Endothelial cell of umbilical vein (primary cell): Measurements from ENCODE around the gene RPL10L. TPM values are rescaled to one million over a fixed set of nuclear protein-coding genes. Genes with fewer than 3 reads are reported as not detected.

ENCODE experiments used
- BruUV-seq: library from RNA; stranded (reverse); fragments of 400-500 nt; replicated peaks from 2 replicates; lab custom pipeline; 2021; lab: Mats Ljungman, UMichigan
- CTCF ChIA-PET: fragments of 300-600, 350-600 bp; sonication (Branson Sonifier 250); formaldehyde crosslinking; loops from one replicate; lab custom pipeline; 2021; ENCODE audit warnings: antibody characterized with exemption, inconsistent platforms; lab: Charles Lee
- POLR2A ChIA-PET: fragments of 300-600, 350-600 bp; sonication (Branson Sonifier 250); formaldehyde crosslinking; loops from one replicate; lab custom pipeline; 2021; ENCODE audit warnings: antibody characterized with exemption, inconsistent platforms; lab: Charles Lee
- DNase-seq: peaks from one replicate; pipeline ENCODE4 v3.0.0-alpha.2; 2011; ENCODE audit warnings: low read depth, low spot score
- FAIRE-seq: peaks from 2 replicates; lab custom pipeline; 2011; peaks lifted over from hg19 to GRCh38; lab: Jason Lieb, UNC
- H2AFZ ChIP-seq: 2 replicates; pipeline ENCODE4 v1.6.0; 2012; ENCODE audit warnings: low read depth, low read length, control low read depth, inconsistent platforms
- H3K27ac ChIP-seq: 2 replicates; pipeline ENCODE4 v1.5.1; 2011; ENCODE audit warnings: low read depth, mild to moderate bottlenecking, control low read depth, low read length, moderate library complexity; ENCODE audit not compliant: insufficient read depth
- H3K27me3 ChIP-seq, 2 experiments: 2 replicates each; pipeline versions ENCODE4 v1.6.0 to v1.6.1; 2011; ENCODE audit warnings: low read length in 2 of 2, mixed read lengths in 1 of 2; ENCODE audit not compliant: control insufficient read depth in 2 of 2, insufficient read depth in 2 of 2
- H3K36me3 ChIP-seq, 2 experiments: 2 replicates in 1 of 2; 3 replicates in 1 of 2; pipeline ENCODE4 v1.5.1; 2011; ENCODE audit warnings: low read length in 2 of 2, mild to moderate bottlenecking in 1 of 2, moderate library complexity in 1 of 2; ENCODE audit not compliant: control insufficient read depth in 2 of 2, insufficient read depth in 2 of 2; ENCODE audit errors: extremely low read depth in 1 of 2
- H3K4me1 ChIP-seq: 3 replicates; pipeline ENCODE4 v1.5.1; 2011; ENCODE audit warnings: mild to moderate bottlenecking, low read length; ENCODE audit not compliant: control insufficient read depth, insufficient read depth; ENCODE audit errors: extremely low read depth
- H3K4me2 ChIP-seq: 2 replicates; pipeline ENCODE4 v1.6.1; 2011; ENCODE audit warnings: low read length, control low read depth, mixed read lengths; ENCODE audit not compliant: insufficient read depth
- H3K4me3 ChIP-seq, 3 experiments: fragments of 200-600 bp in 1 of 3; sonication (generic), shearing (Covaris generic) in 1 of 3; replicated peaks in 1 of 3; 2 replicates each; pipeline ENCODE4 v1.5.1; 2011 to 2016; ENCODE audit warnings: control low read depth in 3 of 3, low read length in 3 of 3, mild to moderate bottlenecking in 2 of 3, inconsistent platforms in 1 of 3, low read depth in 1 of 3, moderate library complexity in 1 of 3; ENCODE audit not compliant: insufficient read depth in 1 of 3
- H3K79me2 ChIP-seq: 2 replicates; pipeline ENCODE4 v1.6.0; 2012; ENCODE audit warnings: low read length, inconsistent platforms; ENCODE audit not compliant: control insufficient read depth, insufficient read depth
- H3K9ac ChIP-seq: replicated peaks from 2 replicates; pipeline ENCODE3; 2011; ENCODE audit warnings: low read length, control low read depth; ENCODE audit not compliant: insufficient read depth; ENCODE audit errors: extremely low read depth
- H3K9me1 ChIP-seq: replicated peaks from 3 replicates; pipeline ENCODE4 v1.6.0; 2011; ENCODE audit warnings: mild to moderate bottlenecking, low read length; ENCODE audit not compliant: control insufficient read depth, insufficient read depth; ENCODE audit errors: extremely low read depth
- H3K9me3 ChIP-seq: replicated peaks from 2 replicates; pipeline ENCODE4 v1.5.1; 2012; ENCODE audit warnings: low read length, inconsistent platforms; ENCODE audit not compliant: control insufficient read depth, insufficient read depth
- H4K20me1 ChIP-seq: replicated peaks from 2 replicates; pipeline ENCODE3; 2011; ENCODE audit warnings: mild to moderate bottlenecking, low read length; ENCODE audit not compliant: control insufficient read depth, insufficient read depth; ENCODE audit errors: extremely low read depth
- CTCF ChIP-seq, 2 donors: IDR thresholded peaks; 1 replicate in 1 of 2; 2 replicates in 1 of 2; pipeline ENCODE4 v1.5.1; 2011; ENCODE audit warnings: low read length in 2 of 2, mild to moderate bottlenecking in 2 of 2, moderate library complexity in 2 of 2, control low read depth in 1 of 2, inconsistent platforms in 1 of 2, low read depth in 1 of 2; ENCODE audit not compliant: insufficient read depth in 1 of 2; ENCODE audit errors: extremely low read depth in 1 of 2
- EZH2 ChIP-seq: IDR thresholded peaks from 2 replicates; pipeline ENCODE4 v1.6.1; 2012; ENCODE audit warnings: borderline replicate concordance, low read depth, mild to moderate bottlenecking, moderate library complexity, low read length, inconsistent platforms; ENCODE audit not compliant: severe bottlenecking
- FOS ChIP-seq: IDR thresholded peaks from 2 replicates; pipeline ENCODE4 v1.6.1; 2011; ENCODE audit warnings: mild to moderate bottlenecking, low read length, moderate library complexity, borderline replicate concordance; ENCODE audit not compliant: insufficient read depth
- GATA2 ChIP-seq: IDR thresholded peaks from 2 replicates; pipeline ENCODE4 v1.7.0; 2011; ENCODE audit warnings: low read depth, mild to moderate bottlenecking, moderate library complexity, mixed read lengths, low read length; ENCODE audit not compliant: insufficient read length, insufficient read depth
- JUN ChIP-seq: IDR thresholded peaks from 2 replicates; pipeline ENCODE4 v1.6.1; 2011; ENCODE audit warnings: borderline replicate concordance, low read depth; ENCODE audit not compliant: insufficient read length, insufficient read depth
- MYC ChIP-seq: IDR thresholded peaks from one replicate; pipeline ENCODE4 v1.6.1; 2011; ENCODE audit warnings: mild to moderate bottlenecking, low read depth, low read length
- POLR2A ChIP-seq: IDR thresholded peaks from 2 replicates; pipeline ENCODE4 v1.6.1; 2012; ENCODE audit warnings: low read depth, mild to moderate bottlenecking, control low read depth, low read length
- POLR2AphosphoS5 ChIP-seq: IDR thresholded peaks from 2 replicates; pipeline ENCODE4 v1.6.1; 2012; ENCODE audit warnings: low read depth, mild to moderate bottlenecking, control low read depth, low read length, moderate library complexity; ENCODE audit not compliant: insufficient read depth
- dilution Hi-C: fragments of 300-500 bp; cut with MboI; formaldehyde crosslinking; loops from one replicate; pipeline ENCODE4 v1.15.0; 2019; ENCODE audit warnings: low sequenced_read_pairs; ENCODE audit not compliant: extremely low pct_ligation_motif_present
- intact Hi-C: fragments of 100-400 bp; cut with micrococcal nuclease; formaldehyde crosslinking; loops from one replicate; pipeline ENCODE4 v1.10.0; 2022
- polyA plus RNA-seq, 4 experiments: library from polyadenylated mRNA; depleted of rRNA in 3 of 4; stranded (reverse) in 3 of 4; unstranded in 1 of 4; fragments of >200 nt; gene quantifications; 2 replicates each; pipeline versions ENCODE4 v1.2.1 to v1.2.3, GENCODE V29; 2011 to 2012; ENCODE audit warnings: missing spikeins in 1 of 4
- total RNA-seq: library from RNA; stranded (reverse); gene quantifications from 2 replicates; pipeline ENCODE4 v1.2.3, GENCODE V29; 2021
- TF ChIP-seq, protein P1 (sequence below): IDR thresholded peaks from 2 replicates; pipeline ENCODE4 v1.6.1; 2011; ENCODE audit not compliant: insufficient read depth, insufficient read length

Gene RPL10L
- total and polyA plus RNA-seq, 2 donors (not counting 3 experiments of a cell fraction or from before 2014, with no cell fraction given), result not detected

DNA sequence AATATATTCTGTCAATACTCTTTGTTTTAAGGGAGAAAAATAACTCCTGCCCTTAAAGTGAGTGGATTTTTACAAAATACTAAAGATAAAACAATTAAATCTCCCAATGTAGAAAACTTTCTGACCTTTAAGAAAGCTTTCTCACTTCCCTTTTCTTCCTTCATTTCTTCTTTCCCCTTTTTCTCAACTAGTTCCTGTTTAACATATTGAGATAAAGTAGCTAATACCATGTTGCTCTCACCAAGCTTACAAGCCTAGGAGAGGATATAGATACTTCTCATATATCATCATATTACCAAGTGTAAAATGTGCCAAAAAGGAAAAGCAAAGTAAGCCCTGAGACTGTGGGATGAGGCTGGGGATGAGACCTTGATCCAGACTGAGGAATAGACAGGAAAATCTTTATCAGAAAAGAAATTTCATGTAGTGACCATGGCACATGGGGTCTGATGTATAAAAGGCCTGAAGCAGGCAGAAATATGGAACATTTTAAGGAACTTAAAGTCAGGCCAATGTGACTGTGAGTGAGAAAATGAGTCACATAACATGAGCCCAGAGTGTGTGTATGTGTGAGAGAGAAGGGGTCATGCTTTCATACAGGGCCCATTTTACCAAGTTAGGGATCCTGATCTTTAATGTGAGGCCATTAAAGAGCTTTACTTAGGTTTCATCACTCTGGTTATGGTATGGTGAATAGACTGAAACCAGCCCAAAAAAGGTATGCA is 1.6 kb upstream of the RPL10L start:
- H2AFZ ChIP-seq, result no peak overlapping the region
- H3K9me1 ChIP-seq, result no peaks in the 10 kb centered on the region
- BruUV-seq, result no TSS peak
- H3K4me3 ChIP-seq, result no peak overlapping the region
- H3K4me2 ChIP-seq, result no peak overlapping the region
- FAIRE-seq (no peak), DNase-seq (no peak)
- no peak overlapping the region for H3K9ac ChIP-seq
- dilution Hi-C loops, result no loop called here
- ChIA-PET POLR2A (no interaction called here), CTCF (no interaction called here)
- H3K27me3 ChIP-seq, result no peaks in the 10 kb centered on the region
- H4K20me1 ChIP-seq, result no peaks in the 10 kb centered on the region
- intact Hi-C loops, result no loop called here
- TF ChIP-seq MYC, result no peak
- TF ChIP-seq, protein P1, sequence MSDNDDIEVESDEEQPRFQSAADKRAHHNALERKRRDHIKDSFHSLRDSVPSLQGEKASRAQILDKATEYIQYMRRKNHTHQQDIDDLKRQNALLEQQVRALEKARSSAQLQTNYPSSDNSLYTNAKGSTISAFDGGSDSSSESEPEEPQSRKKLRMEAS, result no peak
- no peak for TF ChIP-seq POLR2AphosphoS5
- no peak for TF ChIP-seq FOS
- no peak for TF ChIP-seq POLR2A
- no peak for TF ChIP-seq JUN
- TF ChIP-seq EZH2, result no peak
- TF ChIP-seq CTCF (IDR thresholded peaks at IDR 0.05; ENCODE audit: extremely low read depth in 1 of 2, insufficient read depth in 1 of 2, low read depth in 1 of 2, low read length in 2 of 2), result no peak
- no peak for TF ChIP-seq GATA2
- H3K9me3 ChIP-seq, result no peaks in the 10 kb centered on the region
- H3K36me3 ChIP-seq, result no peaks in the 10 kb centered on the region
- H3K79me2 ChIP-seq, result no peaks in the 10 kb centered on the region
- H3K27ac ChIP-seq, result no peak overlapping the region
- H3K4me1 ChIP-seq, result no peaks in the 10 kb centered on the region
